Esophagus squamous epithelium (tissue), 5 donors: Measurements from ENCODE around the gene RTN4RL1. TPM values are rescaled to one million over a fixed set of nuclear protein-coding genes. Genes with fewer than 3 reads are reported as not detected.

Source experiments
- DNase-seq: peaks from one replicate; lab custom pipeline; 2025; lab: John Stamatoyannopoulos, UW
- H3K27ac ChIP-seq, 4 donors: fragments of 200-600 bp; sonication (generic); one replicate each; pipeline ENCODE4 v1.5.1; 2016 to 2019; ENCODE audit warnings: mild to moderate bottlenecking in 1 of 4
- H3K27me3 ChIP-seq, 4 donors: fragments of 200-600 bp; sonication (generic); 1 replicate in 3 of 4; 2 replicates in 1 of 4; pipeline versions ENCODE4 v1.5.1 to v1.6.0; 2017 to 2021; ENCODE audit warnings: antibody characterized with exemption in 1 of 4
- H3K36me3 ChIP-seq, 3 donors: fragments of 200-600 bp; sonication (generic); one replicate each; pipeline ENCODE4 v1.5.1; 2016 to 2019
- H3K4me1 ChIP-seq, 3 donors: fragments of 200-600 bp; sonication (generic); one replicate each; pipeline ENCODE4 v1.5.1; 2017 to 2019
- H3K4me3 ChIP-seq, 4 donors: fragments of 200-600 bp; sonication (generic); 1 replicate in 3 of 4; 2 replicates in 1 of 4; pipeline ENCODE4 v1.5.1; 2016 to 2019; ENCODE audit warnings: mild to moderate bottlenecking in 2 of 4, moderate library complexity in 1 of 4
- H3K9me3 ChIP-seq, 3 donors: fragments of 200-600 bp; sonication (generic); one replicate each; pipeline ENCODE4 v1.5.1; 2016 to 2019
- POLR2A ChIP-seq, 4 donors: fragments of 450-650 bp; IDR thresholded peaks; one replicate each; pipeline ENCODE4 v1.6.1; 2017; ENCODE audit warnings: antibody characterized with exemption in 4 of 4, mild to moderate bottlenecking in 4 of 4, moderate library complexity in 3 of 4
- WGBS, 2 donors: methylation state at CpG; one replicate each; pipeline ENCODE4 v1.1.5; 2018; 5-methylcytosine and 5-hydroxymethylcytosine counted together
- intact Hi-C: fragments of 100-400 bp; cut with DNase I; formaldehyde crosslinking; loops from one replicate; pipeline ENCODE4 v1.15.0; 2022
- total RNA-seq, 4 donors: library from RNA; depleted of rRNA; stranded (reverse); fragments of >200 nt; gene quantifications; one replicate each; pipeline ENCODE4 v1.1.0, GENCODE V29; 2016
- TF ChIP-seq, protein P1 (sequence below), 6 experiments: fragments of 450-650 bp in 4 of 6; fragments of 200-600 bp in 2 of 6; sonication (generic) in 2 of 6; IDR thresholded peaks; one replicate each; pipeline ENCODE4 v1.5.1; 2016 to 2019; ENCODE audit warnings: antibody characterized with exemption in 6 of 6, mild to moderate bottlenecking in 4 of 6, moderate library complexity in 4 of 6
- donor health status: DM: yes; HTN: yes; CAD: no.

RTN4RL1 gene
- total RNA-seq, 4 donors from 2014 or later, result 1.1 to 4.0 (median 2.0) TPM

- H3K27me3 ChIP-seq, result peaks cover 0 to 23% (median 0%) of the 10 kb centered on the region in 4 donors
- no peak overlapping the region for H3K4me3 ChIP-seq
- WGBS, 2 donors, result 80 to 84% methylated on average over 4 to 5 of the region's 5 CpGs
- H3K4me1 ChIP-seq, result peaks cover 0 to 22% (median 5%) of the 10 kb centered on the region in 3 donors
- TF ChIP-seq, protein P1, sequence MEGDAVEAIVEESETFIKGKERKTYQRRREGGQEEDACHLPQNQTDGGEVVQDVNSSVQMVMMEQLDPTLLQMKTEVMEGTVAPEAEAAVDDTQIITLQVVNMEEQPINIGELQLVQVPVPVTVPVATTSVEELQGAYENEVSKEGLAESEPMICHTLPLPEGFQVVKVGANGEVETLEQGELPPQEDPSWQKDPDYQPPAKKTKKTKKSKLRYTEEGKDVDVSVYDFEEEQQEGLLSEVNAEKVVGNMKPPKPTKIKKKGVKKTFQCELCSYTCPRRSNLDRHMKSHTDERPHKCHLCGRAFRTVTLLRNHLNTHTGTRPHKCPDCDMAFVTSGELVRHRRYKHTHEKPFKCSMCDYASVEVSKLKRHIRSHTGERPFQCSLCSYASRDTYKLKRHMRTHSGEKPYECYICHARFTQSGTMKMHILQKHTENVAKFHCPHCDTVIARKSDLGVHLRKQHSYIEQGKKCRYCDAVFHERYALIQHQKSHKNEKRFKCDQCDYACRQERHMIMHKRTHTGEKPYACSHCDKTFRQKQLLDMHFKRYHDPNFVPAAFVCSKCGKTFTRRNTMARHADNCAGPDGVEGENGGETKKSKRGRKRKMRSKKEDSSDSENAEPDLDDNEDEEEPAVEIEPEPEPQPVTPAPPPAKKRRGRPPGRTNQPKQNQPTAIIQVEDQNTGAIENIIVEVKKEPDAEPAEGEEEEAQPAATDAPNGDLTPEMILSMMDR (IDR thresholded peaks at IDR 0.05), result no peak
- no peak for TF ChIP-seq POLR2A (IDR thresholded peaks at IDR 0.05)
- no peak for DNase-seq
- H3K9me3 ChIP-seq, result no peaks in the 10 kb centered on the region
- intact Hi-C loops, result no loop called here
- no peak overlapping the region for H3K27ac ChIP-seq
- no peaks in the 10 kb centered on the region for H3K36me3 ChIP-seq
These were observed 55.4 kb downstream of the RTN4RL1 start for GRCh38 chr17:1969712-1970111.

GRCh38 chr17:1967213-1967612 is 57.9 kb downstream of the RTN4RL1 start:
- intact Hi-C loops, result no loop called here
- Histone ChIP-seq H3K27ac (no peak overlapping the region), H3K27me3 (peaks cover 0 to 19% (median 0%) of the 10 kb centered on the region in 4 donors), H3K4me3 (no peak overlapping the region), H3K36me3 (no peaks in the 10 kb centered on the region), H3K4me1 (peaks cover 0 to 18% (median 5%) of the 10 kb centered on the region in 3 donors), H3K9me3 (no peaks in the 10 kb centered on the region)
- TF ChIP-seq POLR2A (IDR thresholded peaks at IDR 0.05), result no peak
- TF ChIP-seq, protein P1 (IDR thresholded peaks at IDR 0.05), result no peak
- 40 to 44% methylated on average over 11 of the region's 11 CpGs for WGBS, 2 donors
- DNase-seq, result no peak

GRCh38 chr17:1966274-1967086 is 58.7 kb downstream of the RTN4RL1 start:
- Histone ChIP-seq H3K27ac (no peak overlapping the region), H3K27me3 (peaks cover 0 to 19% (median 0%) of the 10 kb centered on the region in 4 donors), H3K36me3 (no peaks in the 10 kb centered on the region), H3K9me3 (no peaks in the 10 kb centered on the region), H3K4me1 (peaks cover 0 to 16% (median 5%) of the 10 kb centered on the region in 3 donors), H3K4me3 (no peak overlapping the region)
- intact Hi-C loops, result no loop called here
- no peak for TF ChIP-seq POLR2A (IDR thresholded peaks at IDR 0.05)
- TF ChIP-seq, protein P1 (IDR thresholded peaks at IDR 0.05), result no peak
- 55 to 63% methylated on average over 9 to 11 of the region's 12 CpGs for WGBS, 2 donors
- no peak for DNase-seq

DNA sequence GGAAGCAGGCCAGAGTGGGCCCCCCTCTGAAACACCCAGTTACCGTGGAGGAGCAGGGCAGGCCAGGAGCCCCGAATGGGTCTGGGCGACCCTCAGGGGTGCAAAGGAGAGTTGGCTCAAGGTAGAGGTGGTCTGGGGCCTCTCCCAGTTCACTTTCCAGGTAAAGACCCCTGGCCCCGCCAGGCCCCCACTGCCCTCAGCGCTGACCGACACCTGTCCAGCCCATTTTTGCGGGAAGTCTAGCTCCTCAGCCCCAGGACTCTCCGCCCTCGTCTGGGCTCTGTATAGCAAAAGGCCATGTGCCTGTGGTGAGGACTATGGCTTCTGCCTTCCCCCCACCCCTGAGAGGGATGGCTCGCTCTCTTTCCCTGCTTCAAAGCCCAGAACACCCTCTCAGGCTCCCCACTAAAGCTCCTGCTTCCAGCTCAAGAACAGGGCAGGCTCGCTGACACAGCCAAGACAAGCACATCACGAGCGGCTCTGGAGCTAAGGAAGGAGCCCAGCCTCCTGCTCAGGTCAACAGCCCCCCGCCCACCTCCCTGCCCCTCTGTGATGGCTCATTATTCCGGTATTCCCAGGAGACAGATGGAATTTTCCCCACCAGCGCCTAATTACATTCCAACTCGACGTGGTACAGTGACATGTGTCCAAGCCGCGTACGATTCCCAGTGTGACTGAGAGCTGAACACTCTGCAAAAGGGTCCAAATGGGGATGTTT is 59.4 kb downstream of the RTN4RL1 start:
- Histone ChIP-seq H3K9me3 (no peaks in the 10 kb centered on the region), H3K4me3 (no peak overlapping the region), H3K27me3 (peaks cover 0 to 16% (median 0%) of the 10 kb centered on the region in 4 donors), H3K4me1 (peaks cover 0 to 19% (median 5%) of the 10 kb centered on the region in 3 donors), H3K27ac (no peak overlapping the region), H3K36me3 (no peaks in the 10 kb centered on the region)
- no peak for TF ChIP-seq POLR2A (IDR thresholded peaks at IDR 0.05)
- TF ChIP-seq, protein P1 (IDR thresholded peaks at IDR 0.05), result no peak
- DNase-seq, result no peak
- 78 to 87% methylated on average over 11 to 15 of the region's 21 CpGs for WGBS, 2 donors
- intact Hi-C loops, result no loop called here

GRCh38 chr17:1963250-1963649 is 61.9 kb downstream of the RTN4RL1 start:
- no peaks in the 10 kb centered on the region for H3K9me3 ChIP-seq
- intact Hi-C loops, result no loop called here
- no peak overlapping the region for H3K4me3 ChIP-seq
- H3K27me3 ChIP-seq, result peaks cover 0 to 5% (median 0%) of the 10 kb centered on the region in 4 donors
- TF ChIP-seq, protein P1 (IDR thresholded peaks at IDR 0.05), result no peak
- no peak for TF ChIP-seq POLR2A (IDR thresholded peaks at IDR 0.05)
- DNase-seq, result no peak
- no peak overlapping the region for H3K27ac ChIP-seq
- 86 to 90% methylated on average over 5 to 6 of the region's 7 CpGs for WGBS, 2 donors
- peaks cover 0 to 40% (median 5%) of the 10 kb centered on the region in 3 donors for H3K4me1 ChIP-seq
- H3K36me3 ChIP-seq, result no peaks in the 10 kb centered on the region
